GM12878 (cell line): Measurements from ENCODE around the gene LCE1F. TPM values are rescaled to one million over a fixed set of nuclear protein-coding genes. Genes with fewer than 3 reads are reported as not detected.

ENCODE experiments used
- ATAC-seq: fragments of 200-7000 bp; cut with Tn5 transposase; 3 replicates; pipeline ENCODE4 v1.9.1; 2020; ENCODE audit warnings: mild to moderate bottlenecking, moderate library complexity
- BruUV-seq: library from RNA; stranded (reverse); fragments of 400-500 nt; replicated peaks from 2 replicates; lab custom pipeline; 2021; lab: Mats Ljungman, UMichigan
- CTCF ChIA-PET: fragments of 300-600 bp; sonication (Branson Sonifier 250); formaldehyde crosslinking; extraction: SDS; loops from one replicate; lab custom pipeline; 2021; ENCODE audit warnings: inconsistent platforms; lab: Yijun Ruan, JAX
- POLR2A ChIA-PET: fragments of 350-600 bp; formaldehyde crosslinking; extraction: SDS; loops from one replicate; lab custom pipeline; 2021; ENCODE audit warnings: inconsistent platforms; lab: Charles Lee
- RAD21 ChIA-PET: fragments of 300-600 bp; sonication (Branson Sonifier 250); formaldehyde crosslinking; loops from one replicate; lab custom pipeline; 2023; ENCODE audit warnings: antibody characterized with exemption; ENCODE audit not compliant: unreplicated experiment; lab: Charles Lee
- SMC1A ChIA-PET: fragments of 300-600 bp; sonication (Branson Sonifier 250); formaldehyde crosslinking; loops from one replicate; lab custom pipeline; 2023; ENCODE audit not compliant: unreplicated experiment, uncharacterized antibody; lab: Charles Lee
- DNase-seq: peaks from one replicate; pipeline ENCODE4 v3.0.0-alpha.2; 2011; ENCODE audit warnings: low read depth, low spot score
- FAIRE-seq: peaks from 3 replicates; lab custom pipeline; 2011; peaks lifted over from hg19 to GRCh38; lab: Jason Lieb, UNC
- H2AFZ ChIP-seq: 2 replicates; pipeline ENCODE4 v1.6.0; 2011; ENCODE audit warnings: low read depth, low read length, control low read depth; ENCODE audit not compliant: control insufficient read depth
- H3K27ac ChIP-seq: 2 replicates; pipeline ENCODE4 v1.5.1; 2011; ENCODE audit warnings: control low read depth; ENCODE audit not compliant: control insufficient read depth, insufficient read depth
- H3K27me3 ChIP-seq, 2 experiments: replicated peaks in 1 of 2; 2 replicates each; pipeline versions ENCODE4 v1.6.0 to v1.6.1; 2011; ENCODE audit warnings: low read length in 1 of 2; ENCODE audit not compliant: control insufficient read depth in 2 of 2, insufficient read depth in 2 of 2
- H3K36me3 ChIP-seq, 2 experiments: 2 replicates each; pipeline ENCODE4 v1.5.1; 2011; ENCODE audit warnings: low read length in 1 of 2; ENCODE audit not compliant: control insufficient read depth in 2 of 2, insufficient read depth in 2 of 2
- H3K4me1 ChIP-seq: 2 replicates; pipeline ENCODE4 v1.6.1; 2011; ENCODE audit warnings: mild to moderate bottlenecking, low read length, moderate library complexity, mixed read lengths; ENCODE audit not compliant: control insufficient read depth, insufficient read depth
- H3K4me2 ChIP-seq: 2 replicates; pipeline ENCODE4 v1.6.0; 2011; ENCODE audit warnings: control low read depth; ENCODE audit not compliant: control insufficient read depth, insufficient read depth
- H3K4me3 ChIP-seq: fragments of 200-600 bp; sonication (generic); 2 replicates; pipeline ENCODE4 v1.5.1; 2016
- H3K79me2 ChIP-seq: 2 replicates; pipeline ENCODE4 v1.6.0; 2011; ENCODE audit warnings: low read length; ENCODE audit not compliant: control insufficient read depth, insufficient read depth
- H3K9ac ChIP-seq: 2 replicates; pipeline ENCODE4 v1.8.0; 2011; ENCODE audit warnings: low read length, control low read depth, mixed read lengths; ENCODE audit not compliant: control insufficient read depth, insufficient read depth
- H3K9me3 ChIP-seq: replicated peaks from 3 replicates; pipeline ENCODE4 v1.5.1; 2011; ENCODE audit warnings: mild to moderate bottlenecking, low read length; ENCODE audit not compliant: control insufficient read depth, insufficient read depth
- H4K20me1 ChIP-seq: 2 replicates; pipeline ENCODE4 v1.6.0; 2011; ENCODE audit not compliant: control insufficient read depth, insufficient read depth
- BCLAF1 ChIP-seq: fragments of 450-650 bp; IDR thresholded peaks from 2 replicates; pipeline ENCODE4 v1.6.1; 2017; ENCODE audit warnings: antibody characterized with exemption, mild to moderate bottlenecking, moderate library complexity
- E2F8 ChIP-seq: fragments of 450-650 bp; IDR thresholded peaks from 2 replicates; pipeline ENCODE4 v1.6.1; 2018; ENCODE audit warnings: mild to moderate bottlenecking, low read depth, moderate library complexity; ENCODE audit not compliant: partially characterized antibody
- ETV6 ChIP-seq, 2 experiments: fragments of 450-650 bp in 1 of 2; IDR thresholded peaks in 1 of 2; conservative IDR thresholded peaks in 1 of 2; 2 replicates each; pipeline ENCODE4 v1.6.1; 2014; ENCODE audit warnings: antibody characterized with exemption in 1 of 2, borderline replicate concordance in 1 of 2, low read depth in 1 of 2, mild to moderate bottlenecking in 1 of 2, moderate library complexity in 1 of 2
- MEF2A ChIP-seq: IDR thresholded peaks from 2 replicates; pipeline ENCODE4 v1.6.1; 2011; ENCODE audit warnings: low read depth, mild to moderate bottlenecking, low read length, moderate library complexity; ENCODE audit not compliant: insufficient read depth
- MXI1 ChIP-seq: fragments of 150-350 bp; IDR thresholded peaks from 2 replicates; pipeline ENCODE4 v1.6.1; 2011; ENCODE audit warnings: low read depth, mild to moderate bottlenecking, inconsistent platforms, low read length, improper control_type of control experiment
- NBN ChIP-seq: fragments of 450-650 bp; IDR thresholded peaks from 2 replicates; pipeline ENCODE4 v1.6.1; 2016
- PAX5 ChIP-seq: IDR thresholded peaks from 2 replicates; pipeline ENCODE4 v1.6.1; 2011; ENCODE audit warnings: low read depth, low read length, borderline replicate concordance
- POLR2A ChIP-seq: IDR thresholded peaks from 2 replicates; pipeline ENCODE4 v1.6.1; 2011; ENCODE audit warnings: low read depth, mild to moderate bottlenecking, low read length
- PRDM15 ChIP-seq: fragments of 450-650 bp; formaldehyde crosslinking; IDR thresholded peaks from 2 replicates; pipeline ENCODE4 v1.4.0; 2020; ENCODE audit warnings: mild to moderate bottlenecking, moderate library complexity
- RUNX3 ChIP-seq: IDR thresholded peaks from 2 replicates; pipeline ENCODE4 v1.6.1; 2012; ENCODE audit warnings: low read length, inconsistent platforms
- SRF ChIP-seq, 2 experiments: IDR thresholded peaks; 2 replicates each; pipeline ENCODE4 v1.6.1; 2011; ENCODE audit warnings: low read depth in 2 of 2, low read length in 2 of 2, mild to moderate bottlenecking in 1 of 2, moderate library complexity in 1 of 2
- TAF1 ChIP-seq: IDR thresholded peaks from 2 replicates; pipeline ENCODE4 v1.6.1; 2011; ENCODE audit warnings: mild to moderate bottlenecking, low read depth, low read length, borderline replicate concordance
- TCF3 ChIP-seq: IDR thresholded peaks from 2 replicates; pipeline ENCODE4 v1.6.1; 2012; ENCODE audit warnings: low read depth, mild to moderate bottlenecking, low read length, borderline replicate concordance; ENCODE audit not compliant: insufficient read depth
- WGBS: methylation state at CpG from one replicate; pipeline ENCODE4 v1.1.6; 2016; ENCODE audit warnings: low lambda C conversion rate; ENCODE audit not compliant: insufficient replicate concordance, insufficient coverage; ENCODE audit errors: missing lambda C conversion rate; 5-methylcytosine and 5-hydroxymethylcytosine counted together
- in situ Hi-C: fragments of 300-500 bp; cut with MboI; formaldehyde crosslinking; loops from 9 replicates; pipeline ENCODE4 v1.14.3; 2018; ENCODE audit warnings: mixed read lengths
- intact Hi-C: fragments of 100-400 bp; cut with micrococcal nuclease; formaldehyde crosslinking; loops from one replicate; pipeline ENCODE4 v1.14.2; 2022; ENCODE audit not compliant: unreplicated experiment
- polyA plus RNA-seq, 11 experiments: library from polyadenylated mRNA; depleted of rRNA in 4 of 11; unstranded in 6 of 11; stranded (reverse) in 5 of 11; fragments of >200 nt; fragmentation: Nextera tagmentation in 4 of 11; fragmentation: Illumina TruSeq in 1 of 11; extraction: Ambion mirVana in 4 of 11; extraction: Trizol in 1 of 11; gene quantifications; 1 replicate in 1 of 11; 2 replicates in 10 of 11; pipeline versions ENCODE4 v1.2.1 to v1.2.3, GENCODE V29; 2011 to 2016; ENCODE audit warnings: inconsistent platforms in 2 of 11, missing spikeins in 2 of 11, low read depth in 1 of 11
- total RNA-seq, 4 experiments: library from RNA; depleted of rRNA in 3 of 4; stranded (reverse); fragments of >200 nt in 3 of 4; fragmentation: Illumina TruSeq in 1 of 4; extraction: Trizol in 1 of 4; gene quantifications; 2 replicates each; pipeline versions ENCODE4 v1.2.1 to v1.2.3, GENCODE V29; 2013 to 2021
- TF ChIP-seq, protein P1 (sequence below): fragments of 150-350 bp; IDR thresholded peaks from 2 replicates; pipeline ENCODE4 v1.6.1; 2014; ENCODE audit warnings: mild to moderate bottlenecking, low read depth, low read length

Gene LCE1F
- total and polyA plus RNA-seq, 10 of the 15 experiments (the other 5 are each of a cell fraction or from before 2014, with no cell fraction given), result 0.72 to 0.96 TPM; not detected in 8

DNA sequence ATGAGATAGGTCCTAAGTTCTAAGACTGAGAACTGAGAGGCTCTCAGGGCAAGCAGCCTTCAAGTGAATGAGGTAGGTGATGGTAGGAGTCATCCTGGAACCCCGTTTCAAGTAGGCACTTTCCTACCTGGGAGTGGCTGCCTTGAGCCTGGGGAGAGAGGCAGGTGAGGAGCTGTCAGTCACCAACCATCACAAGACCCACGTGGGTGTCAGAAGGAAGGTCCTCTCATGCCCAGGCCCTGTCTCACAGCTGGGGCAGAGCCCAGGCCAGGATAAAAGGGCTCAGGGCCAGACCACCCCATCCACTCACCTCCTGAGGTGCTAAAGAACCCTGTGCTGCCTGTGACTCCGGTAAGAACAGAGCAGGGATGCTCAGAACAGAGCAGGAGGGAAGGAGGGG, 21.5 kb downstream of the LCE1F start, which contains the start of gene LCE1D:
Gene LCE1D, plus strand, starts transcription at position 301 of the 400 bp plus-strand sequence. CDS start 1,074 bp downstream, outside the sequence.
- CTCF ChIA-PET, result no interaction called here
- no peaks in the 10 kb centered on the region for H3K79me2 ChIP-seq
- no peaks in the 10 kb centered on the region for H4K20me1 ChIP-seq
- no peaks in the 10 kb centered on the region for H3K9me3 ChIP-seq
- FAIRE-seq, result no peak
- no peak within 1 kb of the TSS for H3K4me2 ChIP-seq
- no peak within 1 kb of the TSS for H3K4me3 ChIP-seq
- H3K27ac ChIP-seq, result no peak within 1 kb of the TSS
- no peaks in the 10 kb centered on the region for H3K27me3 ChIP-seq
- RAD21 ChIA-PET, result no interaction called here
- no peak within 1 kb of the TSS for H3K9ac ChIP-seq
- SMC1A ChIA-PET, result no interaction called here
- no peak for ATAC-seq
- H3K4me1 ChIP-seq, result no peaks in the 10 kb centered on the region
- in situ Hi-C loops (no loop called here), intact Hi-C loops (no loop called here)
- WGBS, result no CpG with 5 or more reads among the region's 3 CpGs
- no peak for DNase-seq
- no TSS peak for BruUV-seq
- no peak within 1 kb of the TSS for H2AFZ ChIP-seq
- POLR2A ChIA-PET, result no interaction called here
- H3K36me3 ChIP-seq, result no peaks in the 10 kb centered on the region
- TF ChIP-seq RUNX3 (no peak), ETV6 (conservative IDR thresholded peaks at IDR 0.05 in 1 of 2, IDR thresholded peaks at IDR 0.05 in 1 of 2; ENCODE audit: borderline replicate concordance in 1 of 2, low read depth in 1 of 2) (no peak), PAX5 (no peak), SRF (IDR thresholded peaks at IDR 0.05; ENCODE audit: low read depth in 2 of 2, low read length in 2 of 2) (no peak), POLR2A (no peak), MEF2A (no peak), MXI1 (no peak), E2F8 (no peak), TAF1 (no peak), TCF3 (no peak), PRDM15 (CRISPR knock-in tag) (no peak), BCLAF1 (no peak), NBN (no peak)
- TF ChIP-seq, protein P1, sequence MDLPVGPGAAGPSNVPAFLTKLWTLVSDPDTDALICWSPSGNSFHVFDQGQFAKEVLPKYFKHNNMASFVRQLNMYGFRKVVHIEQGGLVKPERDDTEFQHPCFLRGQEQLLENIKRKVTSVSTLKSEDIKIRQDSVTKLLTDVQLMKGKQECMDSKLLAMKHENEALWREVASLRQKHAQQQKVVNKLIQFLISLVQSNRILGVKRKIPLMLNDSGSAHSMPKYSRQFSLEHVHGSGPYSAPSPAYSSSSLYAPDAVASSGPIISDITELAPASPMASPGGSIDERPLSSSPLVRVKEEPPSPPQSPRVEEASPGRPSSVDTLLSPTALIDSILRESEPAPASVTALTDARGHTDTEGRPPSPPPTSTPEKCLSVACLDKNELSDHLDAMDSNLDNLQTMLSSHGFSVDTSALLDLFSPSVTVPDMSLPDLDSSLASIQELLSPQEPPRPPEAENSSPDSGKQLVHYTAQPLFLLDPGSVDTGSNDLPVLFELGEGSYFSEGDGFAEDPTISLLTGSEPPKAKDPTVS, result no peak
